Mesenteric fat pad (tissue), 1 donor: ENCODE results near the gene GPR150. TPM values are rescaled to one million over a fixed set of nuclear protein-coding genes. Genes with fewer than 3 reads are reported as not detected.

Experiments
- DNase-seq: peaks from one replicate; pipeline ENCODE4 v3.0.0-alpha.2; 2020; ENCODE audit warnings: low spot score
- total RNA-seq: library from RNA; stranded (reverse); fragmentation: NEBNext Ultra II Directional; extraction: Animal tissue kit (Norgen Biotek cat#: 25700); gene quantifications from one replicate; pipeline ENCODE4 v1.2.1, GENCODE V29; 2021
- donor health status: DM: yes; HTN: yes; CAD: no.

Gene GPR150
- total RNA-seq, 1 donor from 2014 or later, result 0.32 TPM

- no peak for DNase-seq
These were observed 30.1 kb downstream of the GPR150 start for GRCh38 chr5:95649842-95650620.

DNA sequence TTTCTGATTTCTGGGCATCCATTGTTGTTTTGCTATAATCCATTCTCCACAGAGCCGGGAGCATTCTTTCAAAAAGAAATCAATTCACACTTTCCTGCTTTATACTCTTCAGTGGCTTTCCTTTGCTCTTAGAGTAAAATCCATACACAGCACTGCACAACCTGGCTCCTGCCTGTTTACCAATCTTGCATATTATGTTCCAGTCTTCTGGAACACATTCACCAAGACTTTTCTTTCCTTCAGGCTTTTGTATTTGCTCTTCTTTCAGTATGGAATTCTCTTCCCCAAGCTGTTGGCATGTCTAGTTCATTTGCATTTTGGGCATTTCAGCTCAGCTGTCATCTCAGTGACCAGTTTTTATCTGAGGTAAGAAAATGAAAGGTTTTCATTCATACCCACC, 33.0 kb downstream of the GPR150 start:
- no peak for DNase-seq

GRCh38 chr5:95654196-95654595, 34.3 kb downstream of the GPR150 start:
- no peak for DNase-seq

DNA sequence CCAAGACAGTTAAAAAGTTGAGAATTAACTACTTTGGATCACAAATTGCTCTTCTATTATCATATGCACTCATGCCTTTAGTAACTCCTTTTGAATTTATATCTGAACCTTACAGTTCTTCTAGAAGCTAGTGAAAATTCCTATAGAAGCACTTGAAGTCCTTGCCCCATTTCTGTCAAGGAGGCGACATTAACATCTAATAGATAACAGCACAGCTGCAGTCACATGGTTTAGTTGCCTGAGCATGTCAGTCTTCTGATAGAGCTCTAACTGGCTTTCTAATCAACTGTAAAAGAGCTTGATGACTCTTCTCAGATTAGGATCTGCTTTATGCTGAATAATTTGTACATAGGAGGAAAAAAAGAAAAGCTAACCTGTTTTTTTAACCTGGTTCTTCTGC, 35.7 kb downstream of the GPR150 start:
- no peak for DNase-seq

- no peak for DNase-seq
These were observed 40.2 kb downstream of the GPR150 start for GRCh38 chr5:95660060-95660459.

DNA sequence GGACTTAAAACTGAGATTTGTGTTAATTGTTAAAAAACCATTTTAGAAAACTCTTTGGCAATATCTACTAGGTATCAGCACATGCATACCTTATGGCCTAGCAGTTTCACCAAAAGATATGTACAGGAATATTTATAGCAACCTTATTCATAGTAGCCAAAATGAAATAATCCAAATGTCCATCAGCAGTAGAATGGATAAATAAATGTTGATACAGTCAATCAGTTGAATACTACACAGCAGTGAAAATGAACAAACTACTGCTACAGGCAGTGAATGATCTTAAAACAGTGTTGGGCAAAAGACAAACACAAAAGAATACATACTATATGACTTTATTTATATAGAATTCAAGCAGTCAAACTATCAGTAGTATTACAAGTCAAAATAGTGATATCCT, 43.1 kb downstream of the GPR150 start:
- DNase-seq, result no peak

GRCh38 chr5:95664204-95664786, 44.4 kb downstream of the GPR150 start:
- no peak for DNase-seq

DNA sequence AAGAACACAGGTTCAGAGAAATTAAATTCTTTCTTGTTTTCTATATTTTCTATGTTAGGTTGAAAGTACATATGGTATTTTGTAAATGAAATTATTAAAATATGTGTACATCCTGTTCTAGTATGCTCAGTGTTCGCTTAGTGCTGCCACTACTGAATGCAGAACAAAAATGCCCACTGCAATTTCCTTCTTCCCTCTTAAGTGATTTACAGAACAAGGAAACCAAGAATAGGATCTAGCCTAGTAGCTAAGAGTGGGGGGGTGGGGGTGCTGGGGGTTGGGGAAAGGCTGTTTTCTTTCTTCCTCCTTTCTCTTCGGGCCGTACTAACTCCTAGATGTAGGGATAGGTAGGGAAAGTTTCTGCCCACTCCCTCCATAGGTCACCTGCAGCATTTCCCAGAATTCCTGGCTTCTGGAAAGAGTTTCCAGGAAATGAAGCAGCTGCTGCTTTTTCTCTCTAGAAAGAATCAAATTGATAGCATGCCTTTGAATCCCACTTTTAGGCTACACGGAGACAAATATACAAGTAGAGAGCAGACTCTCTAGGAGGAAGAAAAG, 47.3 kb downstream of the GPR150 start:
- DNase-seq, result no peak

GRCh38 chr5:95667678-95668077, 47.8 kb downstream of the GPR150 start:
- no peak for DNase-seq

DNA sequence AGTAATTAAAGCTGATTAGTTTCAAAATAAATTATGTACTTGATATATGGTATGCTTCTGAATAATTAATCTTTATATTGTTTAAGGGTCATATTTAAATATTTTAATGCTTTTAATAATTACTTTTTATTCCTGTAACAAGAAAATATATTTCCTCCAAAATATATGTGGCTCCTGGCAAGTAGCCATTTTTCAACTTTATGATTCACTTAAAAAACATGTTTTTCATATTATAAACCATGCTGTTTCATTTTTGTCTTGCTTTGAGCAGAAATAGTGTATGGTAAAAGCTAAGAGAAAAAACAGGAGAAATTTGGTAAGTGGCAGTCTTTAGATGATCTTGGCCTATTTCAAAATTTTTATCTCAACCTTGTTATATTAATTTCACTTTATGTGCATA, 48.3 kb downstream of the GPR150 start:
- DNase-seq, result no peak

- DNase-seq, result no peak
These were observed 48.8 kb downstream of the GPR150 start for GRCh38 chr5:95668728-95669127.

- no peak for DNase-seq
These were observed 49.7 kb downstream of the GPR150 start for GRCh38 chr5:95669540-95669939.

DNA sequence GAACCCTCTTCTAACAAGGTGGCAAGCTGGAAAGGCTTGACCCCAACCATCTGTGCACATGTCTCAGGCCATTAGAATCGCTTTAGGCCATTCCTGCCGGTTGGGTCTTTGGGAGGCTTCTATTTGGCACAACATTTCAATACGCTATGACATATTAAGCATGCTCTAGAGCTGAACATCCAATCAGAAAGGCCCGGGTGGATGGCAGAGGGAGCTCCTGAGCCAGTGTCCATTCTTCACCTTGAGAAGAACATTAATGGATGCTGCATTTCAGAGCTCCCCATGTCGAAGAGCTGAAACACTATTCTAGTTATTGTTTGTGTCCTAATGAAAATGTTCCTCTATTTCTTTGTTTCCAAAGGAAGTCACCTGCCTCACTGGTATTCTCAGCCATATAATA, 50.1 kb downstream of the GPR150 start:
- DNase-seq, result no peak

- DNase-seq, result no peak
These were observed 50.7 kb downstream of the GPR150 start for GRCh38 chr5:95670568-95670967.

Other genes with a start within 250 kb of the GPR150 start
- not detected for gene FAM81B, start 228.7 kb upstream of the GPR150 start, total RNA-seq
- 79.3 TPM for gene SKIC3, start 65.1 kb upstream of the GPR150 start, total RNA-seq
- 3.2 TPM for gene ARSK, start 65.0 kb upstream of the GPR150 start, total RNA-seq
- 1.1 TPM for gene RFESD, start 26.7 kb downstream of the GPR150 start, total RNA-seq
- gene SPATA9, start 62.9 kb downstream of the GPR150 start, total RNA-seq, result 3.5 TPM
- 160 TPM for gene RHOBTB3, start 111.2 kb downstream of the GPR150 start, total RNA-seq
- 155 TPM for gene GLRX, start 202.6 kb downstream of the GPR150 start, total RNA-seq